ENCODE measurements around the gene RPL19.

Gene RPL19

GRCh38 chr17:39222866-39223834, 23.1 kb downstream of the RPL19 start:
- no peak for TF ChIP-seq CTCF (IDR thresholded peaks at IDR 0.05)

GRCh38 chr17:39223907-39224777, 24.1 kb downstream of the RPL19 start:
- no peak for TF ChIP-seq CTCF (IDR thresholded peaks at IDR 0.05)

GRCh38 chr17:39224778-39225307, 24.8 kb downstream of the RPL19 start:
- no peak for TF ChIP-seq CTCF (IDR thresholded peaks at IDR 0.05)

GRCh38 chr17:39225308-39225958, 25.4 kb downstream of the RPL19 start, which contains the start of gene STAC2:
TSS of gene STAC2 (minus strand) at chr17:39225945. CDS start at chr17:39225502, 443 bp downstream.
- TF ChIP-seq CTCF (IDR thresholded peaks at IDR 0.05): no peak

GRCh38 chr17:39225959-39226683, 26.0 kb downstream of the RPL19 start:
- TF ChIP-seq CTCF (IDR thresholded peaks at IDR 0.05): no peak

- TF ChIP-seq CTCF (IDR thresholded peaks at IDR 0.05): no peak
These were observed 27.4 kb downstream of the RPL19 start for GRCh38 chr17:39227364-39227919.

All from LNCAP (cell line).